ENCODE results near the gene OR51A2. TPM values are rescaled to one million over a fixed set of nuclear protein-coding genes. Genes with fewer than 3 reads are reported as not detected.

Gene OR51A2
- total RNA-seq, 4 donors from 2014 or later: not detected

DNA sequence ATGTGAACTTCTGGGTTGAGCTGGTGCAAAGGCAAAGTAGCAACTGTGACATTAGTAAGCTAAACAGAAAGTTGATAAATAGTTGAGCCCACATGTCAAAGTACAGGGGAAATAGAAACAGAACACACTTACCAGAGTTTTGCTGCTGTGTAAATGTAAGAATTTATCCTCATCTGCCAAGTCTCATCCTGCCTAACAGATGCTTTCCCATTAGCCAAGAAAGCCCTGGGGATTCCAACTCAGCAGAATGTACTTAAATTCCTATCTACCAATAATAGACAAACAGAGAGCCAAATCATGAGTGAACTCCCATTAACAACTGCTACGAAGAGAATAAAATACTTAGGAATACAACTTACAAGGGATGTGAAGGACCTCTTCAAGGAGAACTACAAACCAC is 7.3 kb upstream of the OR51A2 start:
- Histone ChIP-seq H3K4me3 (no peak overlapping the region), H3K4me1 (no peaks in the 10 kb centered on the region), H3K9me3 (no peaks in the 10 kb centered on the region), H3K27me3 (no peaks in the 10 kb centered on the region), H3K36me3 (no peaks in the 10 kb centered on the region), H3K27ac (no peak overlapping the region)
- in situ Hi-C loops (cut with MboI; ENCODE audit: low pct_ligation_motif_present in 1 of 4, low pct_unique_long_range_greater_than_20kb in 1 of 4, low sequenced_read_pairs in 3 of 4): no loop called here
- 73% methylated on average over 1 of the region's 1 CpG; no CpG with 5 or more reads in 1 of the 2 donors for WGBS, 2 donors (ENCODE audit: low coverage in 1 of 2)
- TF ChIP-seq EP300 (IDR thresholded peaks at IDR 0.05; ENCODE audit: low read depth) (no peak), POLR2A (IDR thresholded peaks at IDR 0.05) (no peak)
- TF ChIP-seq, protein P1, sequence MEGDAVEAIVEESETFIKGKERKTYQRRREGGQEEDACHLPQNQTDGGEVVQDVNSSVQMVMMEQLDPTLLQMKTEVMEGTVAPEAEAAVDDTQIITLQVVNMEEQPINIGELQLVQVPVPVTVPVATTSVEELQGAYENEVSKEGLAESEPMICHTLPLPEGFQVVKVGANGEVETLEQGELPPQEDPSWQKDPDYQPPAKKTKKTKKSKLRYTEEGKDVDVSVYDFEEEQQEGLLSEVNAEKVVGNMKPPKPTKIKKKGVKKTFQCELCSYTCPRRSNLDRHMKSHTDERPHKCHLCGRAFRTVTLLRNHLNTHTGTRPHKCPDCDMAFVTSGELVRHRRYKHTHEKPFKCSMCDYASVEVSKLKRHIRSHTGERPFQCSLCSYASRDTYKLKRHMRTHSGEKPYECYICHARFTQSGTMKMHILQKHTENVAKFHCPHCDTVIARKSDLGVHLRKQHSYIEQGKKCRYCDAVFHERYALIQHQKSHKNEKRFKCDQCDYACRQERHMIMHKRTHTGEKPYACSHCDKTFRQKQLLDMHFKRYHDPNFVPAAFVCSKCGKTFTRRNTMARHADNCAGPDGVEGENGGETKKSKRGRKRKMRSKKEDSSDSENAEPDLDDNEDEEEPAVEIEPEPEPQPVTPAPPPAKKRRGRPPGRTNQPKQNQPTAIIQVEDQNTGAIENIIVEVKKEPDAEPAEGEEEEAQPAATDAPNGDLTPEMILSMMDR (IDR thresholded peaks at IDR 0.05): no peak
- no peak for DNase-seq
- intact Hi-C loops (cut with DNase I; ENCODE audit: low total_unique reads): no loop called here

DNA sequence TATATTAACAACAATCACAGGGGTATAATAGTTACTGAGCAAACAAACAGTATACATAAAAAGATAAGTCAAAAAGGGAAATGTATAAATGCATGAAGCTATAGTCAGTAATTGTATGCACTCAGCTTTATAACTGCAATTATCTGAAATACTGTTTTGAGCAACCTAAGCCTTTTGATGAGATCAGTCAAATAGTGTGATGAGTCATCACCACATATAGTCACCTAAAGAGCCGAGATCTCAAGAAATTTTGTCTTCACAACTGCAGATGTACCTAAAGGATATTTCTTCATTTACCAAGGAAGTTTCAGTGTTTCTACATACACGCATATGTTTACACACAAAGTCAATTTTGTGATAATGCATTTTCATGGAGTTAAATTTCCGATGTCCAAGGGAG is 5.4 kb upstream of the OR51A2 start:
- intact Hi-C loops (cut with DNase I; ENCODE audit: low total_unique reads): no loop called here
- Histone ChIP-seq H3K27me3 (no peaks in the 10 kb centered on the region), H3K36me3 (no peaks in the 10 kb centered on the region), H3K4me3 (no peak overlapping the region), H3K27ac (no peak overlapping the region), H3K4me1 (no peaks in the 10 kb centered on the region), H3K9me3 (no peaks in the 10 kb centered on the region)
- in situ Hi-C loops (cut with MboI; ENCODE audit: low pct_ligation_motif_present in 1 of 4, low pct_unique_long_range_greater_than_20kb in 1 of 4, low sequenced_read_pairs in 3 of 4): no loop called here
- TF ChIP-seq POLR2AphosphoS5 (IDR thresholded peaks at IDR 0.05) (no peak), POLR2A (IDR thresholded peaks at IDR 0.05) (no peak), EP300 (IDR thresholded peaks at IDR 0.05; ENCODE audit: low read depth) (no peak)
- TF ChIP-seq, protein P1 (IDR thresholded peaks at IDR 0.05): no peak
- DNase-seq: no peak
- 47 to 57% methylated on average over 3 of the region's 3 CpGs for WGBS, 2 donors (ENCODE audit: low coverage in 1 of 2)

DNA sequence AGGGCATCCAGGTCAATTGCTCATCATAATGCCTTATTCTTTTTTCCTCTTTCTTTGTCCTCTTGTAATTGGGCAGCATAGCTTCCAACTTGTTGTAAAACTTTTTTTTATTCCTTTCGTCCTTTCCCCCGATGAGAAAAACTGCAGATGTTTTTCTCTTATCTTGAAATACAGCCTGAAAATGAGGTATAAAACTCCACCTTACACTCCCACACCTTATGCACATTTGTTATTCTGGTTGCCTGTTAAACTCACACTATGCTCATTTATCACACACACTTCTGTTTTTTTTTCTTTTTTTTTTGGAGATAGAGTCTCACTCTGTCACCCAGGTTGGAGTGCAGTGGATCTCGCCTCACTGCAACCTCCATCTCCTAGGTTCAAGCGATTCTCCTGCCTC is 1.9 kb upstream of the OR51A2 start:
- WGBS, 2 donors (ENCODE audit: low coverage in 1 of 2): 53 to 59% methylated on average over 2 to 4 of the region's 4 CpGs
- intact Hi-C loops (cut with DNase I; ENCODE audit: low total_unique reads) (no loop called here), in situ Hi-C loops (cut with MboI; ENCODE audit: low pct_ligation_motif_present in 1 of 4, low pct_unique_long_range_greater_than_20kb in 1 of 4, low sequenced_read_pairs in 3 of 4) (no loop called here)
- TF ChIP-seq, protein P1 (IDR thresholded peaks at IDR 0.05): no peak
- TF ChIP-seq POLR2AphosphoS5 (IDR thresholded peaks at IDR 0.05): no peak
- no peak for TF ChIP-seq POLR2A (IDR thresholded peaks at IDR 0.05)
- TF ChIP-seq EP300 (IDR thresholded peaks at IDR 0.05; ENCODE audit: low read depth): no peak
- Histone ChIP-seq H3K4me1 (no peaks in the 10 kb centered on the region), H3K27me3 (no peaks in the 10 kb centered on the region), H3K36me3 (no peaks in the 10 kb centered on the region), H3K4me3 (no peak overlapping the region), H3K9me3 (no peaks in the 10 kb centered on the region), H3K27ac (no peak overlapping the region)
- DNase-seq: no peak

DNA sequence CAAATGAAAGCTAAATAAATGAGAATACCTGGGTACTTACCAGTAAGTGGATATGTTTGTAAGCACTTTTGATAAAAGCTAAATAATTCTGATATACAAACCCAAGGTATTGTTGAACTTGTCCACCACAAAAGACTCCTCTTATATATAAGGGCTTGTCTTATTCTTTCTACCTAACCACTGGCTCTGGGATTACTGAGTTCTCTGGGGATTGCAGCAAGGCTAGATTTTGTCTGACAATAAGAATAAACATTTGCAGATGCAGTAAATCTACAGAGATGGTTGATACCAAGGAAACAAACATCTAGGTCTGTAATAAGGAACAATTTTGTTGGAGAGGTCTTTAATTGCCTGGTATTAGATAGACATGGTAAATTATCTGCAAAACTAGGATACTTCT is 8.0 kb downstream of the OR51A2 start, which contains the start of gene OR51A4:
Gene OR51A4 (minus strand): TSS at position 101 of the 400 bp plus-strand sequence. CDS start 505 bp downstream, outside the sequence.
- intact Hi-C loops (cut with DNase I; ENCODE audit: low total_unique reads) (no loop called here), in situ Hi-C loops (cut with MboI; ENCODE audit: low pct_ligation_motif_present in 1 of 4, low pct_unique_long_range_greater_than_20kb in 1 of 4, low sequenced_read_pairs in 3 of 4) (no loop called here)
- Histone ChIP-seq H3K4me1 (no peaks in the 10 kb centered on the region), H3K27me3 (no peaks in the 10 kb centered on the region), H3K4me3 (no peak within 1 kb of the TSS), H3K36me3 (no peaks in the 10 kb centered on the region), H3K9me3 (no peaks in the 10 kb centered on the region), H3K27ac (no peak within 1 kb of the TSS)
- TF ChIP-seq POLR2AphosphoS5 (IDR thresholded peaks at IDR 0.05) (no peak), EP300 (IDR thresholded peaks at IDR 0.05; ENCODE audit: low read depth) (no peak), POLR2A (IDR thresholded peaks at IDR 0.05) (no peak)
- TF ChIP-seq, protein P1 (IDR thresholded peaks at IDR 0.05): no peak
- DNase-seq: no peak
